ENCODE measurements around the gene SH3PXD2A.

Gene SH3PXD2A

GRCh38 chr10:103589074-103589630 lies 266.2 kb downstream of the SH3PXD2A start:
- TF ChIP-seq GATA1 (IDR thresholded peaks at IDR 0.05; ENCODE audit: low read depth, low read length): no peak
- no peak for TF ChIP-seq POLR2A (IDR thresholded peaks at IDR 0.05; ENCODE audit: low read length)
- DNase-seq: no peak

- TF ChIP-seq GATA1 (IDR thresholded peaks at IDR 0.05; ENCODE audit: low read depth, low read length) (no peak), POLR2A (IDR thresholded peaks at IDR 0.05; ENCODE audit: low read length) (no peak)
- DNase-seq: no peak
These were observed 268.3 kb downstream of the SH3PXD2A start for GRCh38 chr10:103587073-103587472.

DNA sequence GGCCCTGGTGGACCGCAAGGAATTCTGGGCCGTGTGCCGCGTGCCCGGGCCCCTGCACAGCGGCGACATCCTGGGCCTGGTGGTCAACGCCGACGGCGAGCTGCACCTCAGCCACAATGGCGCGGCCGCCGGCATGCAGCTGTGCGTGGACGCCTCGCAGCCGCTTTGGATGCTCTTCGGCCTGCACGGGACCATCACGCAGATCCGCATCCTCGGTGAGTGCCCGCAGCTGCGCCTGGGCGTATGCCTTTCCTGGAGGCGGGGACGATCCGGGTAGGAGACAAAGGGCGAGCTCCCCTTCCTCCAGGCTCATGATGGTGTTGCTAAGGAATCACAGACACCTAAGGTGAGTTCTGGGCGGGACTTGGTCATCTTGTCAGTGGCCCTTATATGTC lies 270.4 kb downstream of the SH3PXD2A start:
- TF ChIP-seq GATA1 (IDR thresholded peaks at IDR 0.05; ENCODE audit: low read depth, low read length) (no peak), POLR2A (IDR thresholded peaks at IDR 0.05; ENCODE audit: low read length) (no peak)
- DNase-seq: no peak

- TF ChIP-seq GATA1 (IDR thresholded peaks at IDR 0.05; ENCODE audit: low read depth, low read length) (no peak), POLR2A (IDR thresholded peaks at IDR 0.05; ENCODE audit: low read length) (peak; percentile 43)
- DNase-seq: peak; percentile 37 to 59
These were observed 271.0 kb downstream of the SH3PXD2A start for GRCh38 chr10:103584216-103585010.

GRCh38 chr10:103583871-103584215 lies 271.5 kb downstream of the SH3PXD2A start:
- DNase-seq: no peak

DNA sequence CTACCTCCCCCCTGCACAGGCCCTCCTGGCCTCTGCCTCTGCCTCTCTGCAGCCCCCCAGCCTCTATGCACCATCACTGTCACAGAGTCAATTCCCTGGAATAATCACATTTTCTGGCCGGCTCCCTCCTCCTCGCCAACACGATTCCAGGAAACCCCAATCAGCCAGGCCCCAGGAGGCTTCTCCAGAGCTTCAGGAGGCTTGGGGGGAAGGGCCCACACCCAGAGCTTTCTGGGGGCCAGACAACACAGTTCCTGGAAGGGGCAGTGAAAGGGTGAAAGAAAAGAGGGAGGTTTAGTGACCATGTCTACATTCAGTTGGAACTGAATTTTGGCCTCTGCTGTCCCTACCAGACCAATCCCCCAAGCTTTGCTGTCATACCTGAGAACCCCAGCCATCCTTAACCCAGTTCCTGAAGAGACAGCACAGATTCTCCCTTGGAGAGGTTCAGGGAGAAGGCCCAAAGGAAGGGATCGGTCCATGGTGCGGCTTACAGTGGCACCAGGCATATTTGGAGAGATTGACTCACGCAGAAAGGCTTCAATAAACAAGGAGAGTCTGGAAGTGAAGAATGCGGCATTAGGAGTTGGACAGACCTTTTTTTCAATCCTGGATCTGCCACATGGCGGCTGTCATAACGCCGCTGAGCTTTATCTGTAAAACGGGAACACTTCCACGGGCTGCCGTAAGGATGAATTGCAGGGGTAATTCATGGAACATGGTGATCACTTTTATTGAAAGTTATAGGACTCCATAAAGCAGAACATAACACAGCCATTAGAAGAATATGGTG lies 272.8 kb downstream of the SH3PXD2A start:
- no peak for DNase-seq
- no peak for TF ChIP-seq GATA1 (IDR thresholded peaks at IDR 0.05; ENCODE audit: low read depth, low read length)

More at GRCh38 chr10:103583871-103584215, 271.5 kb downstream of the SH3PXD2A start:
- TF ChIP-seq POLR2A (IDR thresholded peaks at IDR 0.05; ENCODE audit: low read length): no peak
- TF ChIP-seq GATA1 (IDR thresholded peaks at IDR 0.05; ENCODE audit: low read depth, low read length): no peak

DNA sequence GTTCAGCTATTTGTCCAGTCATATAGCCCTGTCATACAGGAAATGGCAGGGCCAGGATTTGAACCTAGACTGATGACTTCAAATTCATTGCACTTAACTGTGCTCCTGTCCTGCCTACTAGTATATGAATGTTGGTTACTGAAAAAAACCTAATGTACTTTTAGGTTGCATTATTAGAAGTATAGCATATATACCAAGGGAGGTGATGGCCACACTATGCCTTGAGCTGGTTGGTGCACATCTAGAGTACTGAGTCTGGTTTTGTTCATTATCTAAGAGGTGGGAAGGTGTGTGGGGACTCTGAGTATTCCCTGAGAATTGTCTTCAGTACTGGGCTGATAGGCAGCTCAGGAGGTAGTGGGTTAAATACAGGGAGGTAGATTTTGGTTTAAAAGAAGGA lies 273.9 kb downstream of the SH3PXD2A start:
- DNase-seq: no peak
- TF ChIP-seq POLR2A (IDR thresholded peaks at IDR 0.05; ENCODE audit: low read length): no peak
- TF ChIP-seq GATA1 (IDR thresholded peaks at IDR 0.05; ENCODE audit: low read depth, low read length): no peak

GRCh38 chr10:103580430-103580829 lies 274.9 kb downstream of the SH3PXD2A start:
- TF ChIP-seq POLR2A (IDR thresholded peaks at IDR 0.05; ENCODE audit: low read length) (no peak), GATA1 (IDR thresholded peaks at IDR 0.05; ENCODE audit: low read depth, low read length) (no peak)
- no peak for DNase-seq

DNA sequence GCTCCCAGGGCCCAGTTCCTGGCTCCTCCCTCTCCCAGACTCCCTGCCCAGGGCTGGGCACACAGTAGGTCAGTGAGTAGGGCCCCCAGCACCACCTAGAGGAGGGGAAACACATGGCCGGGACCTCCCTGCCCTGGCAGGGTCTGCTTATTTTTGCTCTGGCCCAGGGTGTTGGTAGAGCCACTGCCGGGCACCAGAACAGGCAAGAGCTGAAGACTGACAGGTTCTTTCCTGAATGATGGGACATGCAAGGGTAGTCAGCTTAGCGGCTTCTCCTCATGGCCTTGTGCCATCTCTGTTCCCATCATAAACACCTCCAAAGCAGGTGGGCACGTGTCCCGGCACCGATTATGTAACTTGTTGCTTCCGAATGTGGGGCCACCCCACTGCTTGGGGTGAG lies 275.4 kb downstream of the SH3PXD2A start:
- no peak for DNase-seq
- TF ChIP-seq POLR2A (IDR thresholded peaks at IDR 0.05; ENCODE audit: low read length): no peak
- TF ChIP-seq GATA1 (IDR thresholded peaks at IDR 0.05; ENCODE audit: low read depth, low read length): no peak

DNA sequence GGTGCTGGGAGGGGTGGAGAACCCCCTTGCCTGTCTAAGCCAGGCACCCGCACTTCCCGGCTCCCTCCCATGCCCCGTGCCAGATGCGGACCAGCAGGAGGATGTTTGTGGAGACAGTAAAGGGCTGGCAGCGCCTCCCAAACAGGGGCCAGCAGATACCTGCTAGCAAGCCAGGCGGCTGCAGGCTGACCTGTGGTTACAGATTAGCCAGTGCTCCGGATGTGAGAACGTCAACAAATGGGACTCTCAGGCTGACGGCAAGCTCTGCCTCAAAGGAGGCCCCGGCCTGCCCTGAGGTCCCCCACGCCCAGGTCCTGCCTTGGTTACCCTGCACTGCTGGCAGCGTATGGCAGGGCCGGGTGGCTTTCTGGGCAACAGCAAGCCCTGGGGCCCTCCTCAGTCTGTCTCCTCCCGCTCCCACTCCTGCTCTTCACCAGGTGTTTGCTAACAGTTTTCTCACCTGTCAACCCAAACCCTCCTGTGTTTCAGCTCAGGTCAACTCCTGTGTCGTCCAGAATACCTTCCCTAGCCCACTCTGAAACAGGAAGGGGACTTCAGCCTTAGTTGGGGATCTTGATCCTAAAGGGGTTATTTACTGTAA lies 276.5 kb downstream of the SH3PXD2A start:
- DNase-seq: no peak
- TF ChIP-seq GATA1 (IDR thresholded peaks at IDR 0.05; ENCODE audit: low read depth, low read length) (no peak), POLR2A (IDR thresholded peaks at IDR 0.05; ENCODE audit: low read length) (no peak)

DNA sequence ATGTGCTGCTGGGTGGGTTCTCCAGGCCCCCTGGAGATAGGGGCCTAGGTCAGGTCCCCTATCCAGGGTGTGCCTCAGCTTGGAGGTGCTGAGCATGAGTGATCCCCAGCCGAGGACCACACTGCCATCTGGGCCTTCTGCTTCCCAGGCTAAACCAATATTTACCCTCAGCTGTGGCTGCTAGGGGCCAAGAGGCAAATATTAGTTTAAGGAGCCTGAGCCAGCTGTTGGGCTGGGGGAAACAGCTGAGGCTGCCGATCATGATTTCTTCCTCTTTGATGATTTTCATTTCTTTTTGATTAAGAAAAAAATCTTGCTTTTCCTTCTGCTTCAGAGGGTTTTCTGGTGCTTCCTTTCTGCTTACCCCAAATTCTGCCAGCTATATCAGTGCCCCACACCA lies 278.5 kb downstream of the SH3PXD2A start:
- DNase-seq: no peak
- TF ChIP-seq GATA1 (IDR thresholded peaks at IDR 0.05; ENCODE audit: low read depth, low read length) (no peak), POLR2A (IDR thresholded peaks at IDR 0.05; ENCODE audit: low read length) (no peak)

GRCh38 chr10:103576076-103576471 lies 279.3 kb downstream of the SH3PXD2A start:
- TF ChIP-seq POLR2A (IDR thresholded peaks at IDR 0.05; ENCODE audit: low read length) (no peak), GATA1 (IDR thresholded peaks at IDR 0.05; ENCODE audit: low read depth, low read length) (no peak)
- no peak for DNase-seq

GRCh38 chr10:103575416-103576075 lies 279.8 kb downstream of the SH3PXD2A start:
- no peak for DNase-seq
- TF ChIP-seq POLR2A (IDR thresholded peaks at IDR 0.05; ENCODE audit: low read length): no peak
- TF ChIP-seq GATA1 (IDR thresholded peaks at IDR 0.05; ENCODE audit: low read depth, low read length): no peak
